ENCODE results near the gene CZIB.
"Not testable (repeated sequence)": the region's sequence is repeated elsewhere in the genome, so short reads cannot be mapped to it uniquely, and the experiment has no call there.

The CZIB gene

DNA sequence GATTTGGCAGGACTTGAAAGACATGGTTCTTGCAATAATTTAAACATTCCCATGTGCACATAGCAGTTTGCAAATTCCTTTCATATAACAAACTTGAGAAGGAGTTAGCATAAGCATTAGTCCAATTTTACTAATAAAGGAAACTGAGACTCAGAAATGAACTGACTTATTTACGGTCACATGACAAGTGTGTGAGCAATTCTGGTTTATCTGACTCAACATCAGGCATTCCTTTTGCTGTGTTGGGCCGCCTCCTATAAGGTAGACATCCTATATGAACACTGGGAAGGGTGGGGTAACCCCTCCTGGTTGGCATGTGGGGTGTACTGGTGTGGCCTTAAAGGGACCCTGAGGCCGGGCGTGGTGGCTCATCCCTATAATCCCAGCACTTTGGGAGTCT is 32.3 kb downstream of the CZIB start:
- DNase-seq, result no peak

DNA sequence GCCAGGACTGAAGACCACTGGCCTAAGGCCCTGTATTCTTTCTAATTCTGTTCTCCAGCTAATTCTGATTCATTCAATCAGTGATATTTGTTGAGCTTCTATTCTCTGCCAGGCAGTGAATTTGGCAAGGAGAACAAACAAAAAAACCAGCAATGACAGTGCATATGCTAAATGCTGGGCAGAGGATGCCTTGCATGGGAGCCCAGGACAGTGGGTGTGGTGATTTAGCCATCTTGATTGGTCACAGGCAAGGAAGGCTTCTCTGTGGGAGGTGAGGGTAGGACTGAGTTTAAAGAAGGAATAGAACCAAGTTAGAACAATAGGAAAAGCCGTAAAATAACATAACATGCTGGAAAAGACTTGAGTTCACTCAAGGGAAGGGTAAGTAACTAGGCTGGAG is 33.0 kb downstream of the CZIB start:
- DNase-seq, result no peak

DNA sequence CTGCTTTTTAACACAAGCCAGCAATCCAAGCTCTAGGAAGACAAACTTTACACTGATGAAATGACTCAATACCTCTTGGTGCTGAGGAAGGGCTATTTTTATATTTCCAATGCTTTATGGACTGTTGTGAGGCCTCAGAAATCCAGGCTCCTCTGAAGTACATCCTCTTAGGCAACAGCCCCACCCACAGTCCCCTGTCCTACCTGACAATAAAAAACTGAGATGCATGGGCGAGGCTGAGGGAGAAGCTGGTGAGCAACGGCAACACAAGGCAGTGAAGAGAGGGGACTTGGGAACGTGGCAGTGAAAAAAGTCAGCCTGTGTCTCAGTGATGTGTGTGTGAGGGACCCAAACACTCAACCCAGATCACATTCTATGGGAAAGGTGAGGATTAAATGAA is 33.9 kb downstream of the CZIB start:
- DNase-seq, result no peak

DNA sequence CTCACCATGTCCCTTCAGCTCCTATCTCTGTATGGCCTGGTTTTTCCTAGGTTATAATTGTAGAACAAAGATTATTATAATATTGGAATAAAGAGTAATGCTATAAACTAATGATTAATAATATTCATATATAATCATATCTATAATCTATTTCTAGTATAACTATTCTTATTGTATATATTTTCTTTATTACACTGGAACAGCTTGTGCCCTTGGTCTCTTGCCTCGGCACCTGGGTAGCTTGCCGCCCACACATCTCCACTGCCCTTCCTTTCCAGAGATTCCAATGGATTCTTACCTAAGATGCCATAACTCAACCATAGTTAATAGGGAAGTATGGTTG is 34.5 kb downstream of the CZIB start:
- not testable (repeated sequence) for DNase-seq

DNA sequence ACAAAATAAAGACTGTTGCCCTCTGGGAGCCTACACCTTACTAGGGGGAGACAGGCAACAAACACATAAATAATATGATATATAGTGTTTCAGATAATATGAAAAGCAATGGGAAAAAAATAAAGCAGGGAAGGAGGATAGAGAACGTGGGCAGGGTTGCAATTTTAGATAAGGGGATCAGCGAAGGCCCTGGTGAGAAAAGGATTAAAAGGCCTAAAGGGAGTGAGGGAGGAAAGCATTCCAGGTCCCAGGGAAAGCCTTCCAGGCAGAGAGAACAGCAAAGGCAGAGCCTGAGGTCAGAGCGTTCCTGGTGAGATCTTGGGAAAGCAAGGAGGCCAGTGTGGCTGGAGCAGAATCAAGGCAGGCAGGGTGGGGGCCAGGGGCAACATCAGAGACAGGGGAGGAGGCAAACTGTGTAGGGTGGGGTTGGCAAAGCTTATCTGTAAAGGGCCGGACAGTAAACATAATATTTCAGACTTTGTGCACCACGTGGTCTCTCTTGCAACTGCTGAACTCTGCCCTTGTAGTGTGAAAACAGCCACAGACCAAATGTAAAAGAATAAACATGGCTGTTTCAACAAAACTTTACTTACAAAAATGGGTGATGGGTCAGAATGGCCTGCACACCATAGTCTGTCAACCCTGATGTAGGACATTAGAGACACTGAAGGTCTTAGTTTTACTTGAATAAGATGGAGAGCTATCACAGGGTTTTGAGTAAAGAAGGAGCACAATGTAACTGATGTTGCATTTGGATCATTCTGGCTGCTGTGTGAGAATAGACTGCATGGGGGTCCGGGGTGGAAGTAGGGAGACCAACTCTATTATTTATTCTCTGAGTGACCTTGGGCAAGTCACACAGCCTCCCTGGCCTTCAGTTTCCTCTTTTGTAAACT is 37.1 kb downstream of the CZIB start:
- no peak for DNase-seq

DNA sequence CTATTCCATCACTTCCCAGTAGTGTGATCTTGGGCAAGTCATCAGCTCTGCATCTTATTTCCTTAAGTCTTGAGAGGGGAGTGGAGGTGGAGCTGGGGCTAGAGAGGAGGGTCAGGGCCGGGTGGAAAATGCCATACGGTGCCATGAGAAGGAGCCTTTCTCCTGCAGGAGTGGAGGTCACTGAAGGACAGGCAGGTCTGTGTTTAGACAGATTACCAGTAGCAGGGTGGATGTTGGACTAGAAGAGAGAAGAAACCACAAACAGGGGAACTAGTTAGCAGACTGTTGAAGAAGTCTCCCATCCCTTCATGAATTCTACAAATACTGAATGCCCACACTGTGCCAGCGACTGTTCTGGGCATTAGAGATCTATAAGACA is 37.7 kb downstream of the CZIB start:
- DNase-seq, result no peak

DNA sequence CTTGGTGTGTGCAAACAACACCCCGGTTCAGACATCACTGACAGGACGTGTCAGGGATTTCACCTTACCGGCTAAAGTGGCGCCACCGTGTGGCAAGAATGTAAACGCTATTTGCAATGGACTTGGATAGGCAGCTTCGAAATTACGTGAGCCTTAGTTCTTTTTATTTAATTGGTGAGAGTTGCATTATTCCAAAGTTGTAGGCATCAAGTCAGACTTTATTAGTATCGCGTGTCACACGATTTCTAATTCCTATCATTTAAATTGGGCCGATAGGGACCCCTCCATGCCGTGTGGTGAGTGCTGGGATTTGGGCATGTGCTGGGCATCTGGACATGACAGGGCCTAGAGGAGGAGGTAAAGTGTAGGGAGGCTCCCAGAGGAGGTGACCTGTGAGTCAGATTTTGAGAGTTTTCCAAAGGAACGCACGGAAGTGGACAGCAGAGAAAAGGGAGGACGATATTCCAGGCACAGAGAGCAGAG is 38.3 kb downstream of the CZIB start:
- peak; percentile 85 to 89 for DNase-seq

DNA sequence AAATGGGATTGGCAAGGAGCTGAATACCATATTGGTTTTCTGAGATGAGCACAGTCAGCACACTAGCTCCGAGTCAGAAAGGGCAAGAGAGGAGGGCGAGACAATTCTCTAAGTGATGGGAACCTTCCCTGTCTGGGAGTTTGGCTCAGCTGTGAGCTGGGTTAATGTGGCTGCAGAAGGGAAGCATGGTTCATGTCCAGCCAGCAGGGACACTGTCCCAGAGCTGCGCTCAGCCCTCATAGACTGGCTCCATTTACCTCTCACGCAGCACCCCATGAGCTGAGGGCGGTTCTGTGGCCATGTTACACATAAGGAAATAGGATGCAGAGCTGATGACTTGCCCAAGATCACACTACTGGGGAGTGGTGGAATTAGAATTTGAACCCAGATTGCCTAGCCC is 39.5 kb downstream of the CZIB start:
- DNase-seq, result no peak

DNA sequence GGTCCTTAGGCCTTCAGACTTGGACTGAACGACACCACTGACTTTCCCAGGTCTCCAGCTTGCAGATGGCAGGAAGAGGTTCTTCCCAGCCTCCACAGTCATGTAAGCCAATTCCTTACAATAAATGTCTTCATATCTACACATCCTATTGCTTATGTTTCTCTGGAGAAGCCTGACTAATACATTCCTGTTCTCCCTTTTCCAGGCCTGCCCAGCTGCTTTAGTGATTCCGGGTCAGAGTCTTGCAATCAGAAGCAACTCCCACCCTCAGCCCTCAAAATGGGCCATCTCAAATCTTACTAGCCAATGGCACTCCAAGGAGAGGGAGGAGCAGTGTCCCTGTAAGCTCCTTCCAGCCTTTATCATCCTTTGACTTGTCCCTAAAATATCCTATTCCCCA is 40.2 kb downstream of the CZIB start:
- no peak for DNase-seq

DNA sequence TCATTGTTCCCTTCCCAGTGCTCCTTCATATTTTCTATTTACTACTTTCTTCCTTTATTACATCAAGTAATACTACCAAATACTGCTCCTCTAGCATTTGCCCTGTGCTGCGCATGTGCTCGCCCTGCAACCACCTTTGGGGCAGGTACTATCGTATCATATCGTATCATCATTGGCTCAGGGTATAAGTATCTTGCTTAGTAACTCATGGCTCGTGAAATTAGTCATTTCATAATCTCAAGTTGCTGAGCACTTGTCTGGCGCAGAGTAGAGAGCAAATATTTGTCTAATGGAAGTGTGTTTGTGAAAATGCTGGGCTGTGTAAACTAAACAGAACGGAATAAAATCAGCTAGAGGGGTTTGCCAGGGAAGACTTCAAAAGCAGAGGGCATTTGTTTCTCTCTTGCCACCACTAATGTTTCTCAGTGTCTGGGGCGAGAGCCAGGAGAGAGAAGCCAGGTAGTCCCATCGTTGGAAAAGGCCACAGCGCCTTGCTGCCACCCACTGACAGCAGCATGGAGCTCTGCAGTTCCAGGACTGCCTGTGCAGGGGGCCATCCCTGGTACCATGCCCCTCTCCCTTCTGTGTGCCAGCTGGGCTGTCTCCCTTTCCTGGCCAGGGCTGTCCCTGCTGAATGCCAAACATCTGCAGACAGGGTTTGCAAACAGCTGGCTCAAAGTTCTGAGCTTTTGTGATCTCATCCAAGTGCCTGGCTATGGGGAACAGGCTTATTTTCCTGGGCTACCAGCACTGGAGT is 43.8 kb downstream of the CZIB start:
- DNase-seq, result no peak

DNA sequence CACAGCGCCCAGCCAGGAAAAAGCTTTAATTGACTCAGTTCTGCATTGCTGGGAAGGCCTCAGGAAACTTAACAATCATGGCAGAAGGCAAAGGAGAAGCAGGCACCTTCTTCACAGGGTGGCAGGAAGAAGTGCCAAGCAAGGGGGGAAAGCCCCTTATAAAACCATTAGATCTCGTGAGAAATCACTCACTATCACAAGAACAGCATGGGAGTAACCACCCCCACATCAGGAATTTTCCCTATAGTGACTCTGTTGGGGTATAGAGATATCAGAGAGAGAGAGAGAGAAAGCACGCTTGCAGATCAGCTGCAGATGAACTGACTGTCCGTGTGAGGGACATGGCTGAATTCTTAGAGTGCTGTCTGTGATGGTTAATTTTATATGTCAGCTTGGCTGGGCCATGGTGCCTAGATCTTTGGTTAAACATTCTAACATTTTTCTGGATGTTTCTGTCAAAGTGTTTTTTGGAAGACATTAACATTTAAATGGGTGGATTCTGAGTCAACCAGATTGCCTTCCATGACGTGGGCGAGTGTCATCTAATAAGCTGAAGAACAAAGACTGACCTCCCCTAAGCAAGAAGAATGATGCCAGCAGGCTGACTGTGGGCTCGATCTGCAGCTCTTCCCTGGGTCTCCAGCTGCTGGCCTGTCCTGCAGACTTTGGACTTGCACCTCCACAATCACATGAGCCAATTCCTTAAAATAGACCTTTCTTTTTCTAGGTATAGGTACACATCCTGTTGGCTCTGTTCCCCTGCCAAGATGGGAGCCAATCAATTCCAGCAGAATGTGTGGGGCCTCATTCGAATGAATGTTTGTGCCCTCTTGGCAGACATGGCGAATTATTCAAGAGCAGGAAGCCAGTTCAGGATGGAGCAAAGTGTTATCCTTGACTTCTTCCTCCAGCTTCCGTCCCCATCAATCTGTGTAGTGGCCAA is 45.2 kb downstream of the CZIB start:
- DNase-seq, result no peak

DNA sequence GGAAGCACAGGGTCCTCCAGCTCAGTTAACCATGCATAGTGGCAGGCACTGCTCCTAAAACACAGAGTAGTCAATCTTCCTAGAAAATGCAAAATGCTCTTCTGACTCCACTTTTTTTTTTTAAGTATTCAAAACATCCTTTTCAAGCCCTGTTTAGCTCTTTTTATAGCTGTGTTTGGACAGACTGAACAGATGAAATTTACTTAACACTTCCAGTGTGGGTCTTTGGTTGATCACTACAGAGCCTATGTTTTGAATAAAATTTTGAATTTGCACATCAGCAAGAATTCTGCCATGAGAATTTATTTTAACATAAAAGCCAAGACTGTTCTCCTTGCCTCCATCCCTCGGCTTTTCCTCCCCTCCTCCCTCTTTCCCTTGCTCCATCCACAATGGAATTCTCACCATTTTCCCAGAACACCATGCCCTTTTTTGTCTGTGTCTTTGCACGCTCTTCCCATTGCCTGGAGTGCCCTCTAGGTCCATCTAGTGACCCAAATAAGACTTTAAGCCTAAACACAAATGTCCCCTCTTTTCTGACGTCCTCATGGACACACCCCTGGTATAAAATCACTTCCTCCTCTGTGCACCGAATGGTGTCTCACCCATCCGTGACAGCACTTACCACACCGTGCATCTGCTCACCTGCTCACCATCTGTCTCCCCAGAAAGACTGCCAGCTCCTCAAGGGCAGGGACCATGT is 47.9 kb downstream of the CZIB start:
- DNase-seq, result no peak

DNA sequence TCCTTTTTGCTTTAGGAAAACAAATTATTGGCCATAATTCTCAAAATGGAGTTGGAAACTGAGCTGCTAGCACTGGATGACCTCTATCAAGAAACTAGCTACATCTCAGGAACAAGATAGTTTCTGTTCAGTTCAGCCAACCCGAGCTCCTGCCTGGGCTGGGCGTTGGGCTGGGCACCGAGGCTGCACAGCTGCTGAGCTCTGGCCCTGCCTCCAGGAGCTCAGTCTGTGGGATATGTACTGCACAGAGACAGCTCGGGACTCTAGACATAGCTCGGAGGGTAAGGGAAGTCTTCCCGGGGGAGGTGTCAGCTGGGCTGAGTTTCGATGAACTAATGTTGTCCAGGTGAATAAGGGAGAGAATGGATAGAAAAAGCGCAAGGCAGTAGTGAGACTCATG is 53.5 kb downstream of the CZIB start:
- DNase-seq, result no peak

DNA sequence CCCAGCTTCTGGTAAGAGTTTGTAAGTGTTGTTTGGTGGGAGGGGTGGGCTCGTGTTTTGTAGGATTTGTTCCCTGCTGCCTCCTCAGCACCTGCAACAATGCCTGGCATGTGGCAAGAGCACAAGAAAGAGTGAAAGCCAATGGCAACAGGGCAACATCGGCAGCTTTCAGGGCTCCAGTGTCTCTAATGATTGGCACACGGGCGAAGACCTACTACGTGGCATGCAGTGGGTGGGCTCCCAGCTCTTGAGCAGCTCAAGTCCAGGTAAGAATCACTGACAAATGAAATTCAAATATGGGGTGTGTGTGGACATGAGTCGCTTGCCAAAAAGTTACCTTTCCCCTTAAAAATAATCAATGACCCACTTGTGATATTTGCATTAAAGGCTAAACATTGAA is 54.1 kb downstream of the CZIB start:
- no peak for DNase-seq

DNA sequence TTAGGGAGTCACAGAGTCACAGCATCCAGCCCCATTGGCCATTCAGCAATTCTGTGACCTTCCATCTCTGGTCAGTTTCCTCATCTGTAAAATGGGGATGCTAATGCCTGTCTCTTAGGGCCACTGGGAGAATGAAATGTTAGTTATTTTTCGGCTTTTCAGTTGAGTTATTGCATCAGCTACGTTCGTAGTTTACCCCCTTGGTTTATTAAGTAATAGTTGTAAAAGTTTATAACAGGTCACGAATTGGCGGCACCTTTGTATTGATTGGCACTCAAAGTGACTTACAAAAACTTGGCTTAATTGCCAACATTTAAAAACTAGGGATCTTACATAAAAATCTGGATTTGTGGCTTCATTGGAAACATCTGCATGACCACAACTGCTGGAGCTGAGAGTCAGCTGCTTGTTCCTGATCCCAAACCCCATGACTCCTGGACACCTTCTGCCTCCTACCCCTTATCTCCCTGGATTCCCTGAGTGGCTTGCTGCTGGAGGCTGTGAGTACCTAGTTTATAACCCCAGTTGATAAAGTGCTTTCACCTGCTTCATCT is 54.9 kb downstream of the CZIB start:
- no peak for DNase-seq

Data from activated CD4-positive, alpha-beta T cell treated with anti-CD3 and anti-CD28 coated beads, Interleukin-2, amount 50 U/mL, for 48 hours (primary cell).